IPS-NIHi7 (cell line): ENCODE measurements around the gene GCHFR.

ENCODE experiments used
- DNase-seq: peaks from one replicate; pipeline ENCODE4 v3.0.0; 2012; ENCODE audit warnings: mixed read lengths; ENCODE audit errors: extremely low spot score

Gene GCHFR

GRCh38 chr15:40763801-40764628 is at the start of gene GCHFR:
TSS of gene GCHFR (plus strand) at chr15:40764068. CDS start at chr15:40764181, 113 bp downstream.
- DNase-seq = peak; percentile 85

GRCh38 chr15:40714144-40714543 is 49.7 kb upstream of the GCHFR start:
- no peak for DNase-seq

- no peak for DNase-seq
These were observed 47.7 kb upstream of the GCHFR start for GRCh38 chr15:40716165-40716564.

- DNase-seq = no peak
These were observed 42.2 kb upstream of the GCHFR start for GRCh38 chr15:40721701-40722100.

DNA sequence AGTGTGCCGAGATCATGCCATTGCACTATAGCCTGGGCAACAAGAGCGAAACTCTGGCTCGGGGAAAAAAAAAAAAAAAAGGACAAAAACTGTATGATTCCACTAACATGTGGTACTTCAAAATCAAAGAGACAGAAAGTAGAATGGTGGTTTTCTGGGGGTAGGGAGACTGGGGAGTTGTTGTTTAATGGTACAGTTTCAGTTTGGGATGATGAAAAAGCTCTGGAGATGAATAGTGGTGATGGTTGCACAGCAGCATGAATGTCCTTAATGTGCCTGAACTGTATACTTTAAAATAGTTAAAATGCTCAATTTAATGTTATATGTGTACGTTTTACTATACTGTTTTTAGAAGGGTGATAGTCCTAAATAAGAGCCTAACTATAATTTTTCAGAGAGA is 41.5 kb upstream of the GCHFR start:
- DNase-seq = no peak

- no peak for DNase-seq
These were observed 40.9 kb upstream of the GCHFR start for GRCh38 chr15:40722934-40723333.

- no peak for DNase-seq
These were observed 39.9 kb upstream of the GCHFR start for GRCh38 chr15:40723919-40724318.

DNA sequence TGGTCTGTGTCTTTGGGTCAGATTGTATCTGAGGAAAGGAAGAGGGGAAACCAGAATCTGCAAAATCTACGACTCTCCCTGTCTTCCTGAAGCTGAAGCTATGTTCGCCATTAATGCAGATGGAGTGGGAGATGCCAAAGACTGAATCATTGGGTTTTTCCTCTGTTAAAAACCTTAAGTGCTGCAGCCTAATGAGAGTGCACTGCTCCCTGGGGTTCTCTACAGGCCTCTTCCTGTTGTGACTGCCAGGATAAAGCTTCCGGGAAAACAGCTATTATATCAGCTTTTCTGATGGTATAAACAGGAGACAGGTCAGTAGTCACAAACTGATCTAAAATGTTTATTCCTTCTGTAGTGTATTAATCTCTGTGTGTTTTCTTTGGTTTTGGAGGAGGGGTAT is 32.8 kb upstream of the GCHFR start:
- DNase-seq = no peak

DNA sequence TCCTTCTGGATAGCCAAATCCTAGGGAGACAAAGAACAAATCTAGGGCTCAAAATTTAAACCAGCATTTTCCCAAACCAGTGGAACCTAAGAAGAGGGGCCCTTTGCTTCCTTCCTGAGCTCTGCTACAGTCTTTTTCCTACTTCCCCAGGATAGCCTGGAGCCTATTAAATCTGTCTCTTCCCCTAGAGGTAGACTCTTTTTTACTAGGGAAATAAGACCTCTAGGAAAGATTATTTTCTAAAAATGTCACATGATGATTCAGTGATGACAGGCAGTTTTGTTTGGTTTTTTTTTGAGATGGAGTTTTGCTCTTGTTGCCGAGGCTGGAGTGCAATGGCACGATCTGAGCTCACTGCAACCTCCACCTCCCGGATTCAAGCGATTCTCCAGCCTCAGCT is 27.3 kb upstream of the GCHFR start:
- no peak for DNase-seq

GRCh38 chr15:40737048-40737447 is 26.8 kb upstream of the GCHFR start:
- no peak for DNase-seq

DNA sequence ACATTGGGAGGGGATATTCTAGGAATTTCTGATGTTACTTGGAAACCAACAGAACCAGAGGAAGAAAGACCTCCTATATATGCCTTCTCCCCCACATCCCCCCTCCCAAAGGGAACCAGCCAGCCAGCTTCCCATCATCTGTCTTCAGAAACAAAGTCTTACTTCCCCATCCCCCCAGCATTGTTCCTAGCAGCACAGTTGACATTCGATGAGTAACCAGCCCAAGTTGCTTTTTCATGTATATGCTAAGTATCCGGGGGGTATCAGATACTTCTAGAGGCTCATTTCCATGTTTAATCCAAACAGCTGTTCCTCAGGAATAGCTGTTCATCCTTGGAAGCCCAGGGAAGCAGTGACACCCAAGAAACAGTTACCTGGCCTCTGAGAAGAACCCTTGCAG is 24.8 kb upstream of the GCHFR start:
- DNase-seq = peak; percentile 47

GRCh38 chr15:40739854-40740253 is 24.0 kb upstream of the GCHFR start:
- peak; percentile 35 for DNase-seq

- DNase-seq = no peak
These were observed 20.4 kb upstream of the GCHFR start for GRCh38 chr15:40743485-40743901.

- DNase-seq = peak; percentile 18
These were observed 19.7 kb upstream of the GCHFR start for GRCh38 chr15:40743921-40744814.

GRCh38 chr15:40744815-40745152 is 19.1 kb upstream of the GCHFR start:
- no peak for DNase-seq

GRCh38 chr15:40746916-40747418 is 16.9 kb upstream of the GCHFR start:
- DNase-seq = no peak

DNA sequence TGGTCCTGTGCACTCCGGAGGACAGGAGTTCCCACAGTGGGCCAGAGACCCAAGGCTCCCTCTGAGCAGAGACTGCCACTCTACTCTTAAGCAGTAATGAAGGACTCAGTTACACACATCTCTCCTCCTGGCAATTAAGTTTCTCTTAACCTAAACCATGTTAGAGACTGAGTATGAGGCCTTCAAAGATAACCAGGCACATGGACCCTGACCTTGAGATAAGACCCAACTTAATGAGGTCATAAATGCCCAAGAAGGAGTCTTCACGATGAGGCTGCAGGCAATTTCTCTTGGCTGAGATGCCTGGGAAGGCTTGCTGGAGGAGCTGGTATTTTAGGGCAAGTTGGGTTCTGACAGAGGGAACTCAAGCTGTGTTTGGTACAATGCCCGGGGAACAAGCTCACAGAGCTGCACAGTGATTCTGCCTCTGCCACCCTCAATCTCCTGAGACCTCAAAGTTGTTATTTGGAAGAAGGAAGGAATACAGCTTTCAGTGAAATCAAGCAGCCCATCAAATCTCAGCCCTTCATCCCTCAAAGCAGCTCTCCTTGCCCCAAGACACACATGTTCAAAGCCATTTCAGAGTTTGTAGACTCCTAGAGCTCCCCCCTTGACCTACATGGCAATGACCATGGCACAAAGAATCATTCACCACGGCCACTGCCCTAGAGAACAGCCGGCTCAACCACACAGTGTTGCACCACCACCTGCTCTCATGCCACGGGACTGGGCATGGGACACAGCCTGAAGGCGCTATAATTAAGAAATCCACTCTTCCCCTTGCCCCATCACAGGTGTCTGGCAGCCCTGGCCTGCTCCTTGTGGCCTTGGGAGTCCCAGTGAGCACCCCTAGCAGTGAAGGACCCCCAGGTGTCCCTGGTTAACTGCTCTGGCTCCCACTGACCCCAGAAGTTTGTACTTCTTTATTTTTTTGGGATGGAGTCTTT is 15.9 kb upstream of the GCHFR start:
- no peak for DNase-seq

GRCh38 chr15:40749151-40749630 is 14.7 kb upstream of the GCHFR start:
- DNase-seq = no peak

GRCh38 chr15:40750885-40751284 is 13.0 kb upstream of the GCHFR start:
- no peak for DNase-seq

- DNase-seq = no peak
These were observed 12.1 kb upstream of the GCHFR start for GRCh38 chr15:40751745-40752144.

- peak; percentile 15 for DNase-seq
These were observed 9.3 kb upstream of the GCHFR start for GRCh38 chr15:40754574-40754882.
